ENCODE data around the gene COX19.

DNA sequence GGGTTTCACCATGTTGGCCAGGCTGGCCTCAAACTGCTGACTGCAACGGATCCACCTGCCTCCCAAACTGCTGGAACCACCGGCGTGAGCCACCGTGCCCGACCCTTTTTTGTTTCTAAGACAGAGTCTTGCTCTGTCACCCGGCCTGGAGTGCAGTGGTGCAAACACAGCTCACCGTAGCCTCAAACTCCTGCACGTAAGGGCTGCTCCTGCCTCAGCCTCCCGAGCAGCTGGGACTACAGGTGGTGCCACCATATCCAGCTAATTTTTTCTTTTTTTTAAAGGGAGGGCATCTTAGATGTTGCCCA, 57.3 kb downstream of the COX19 start:
- TF ChIP-seq, protein P1, sequence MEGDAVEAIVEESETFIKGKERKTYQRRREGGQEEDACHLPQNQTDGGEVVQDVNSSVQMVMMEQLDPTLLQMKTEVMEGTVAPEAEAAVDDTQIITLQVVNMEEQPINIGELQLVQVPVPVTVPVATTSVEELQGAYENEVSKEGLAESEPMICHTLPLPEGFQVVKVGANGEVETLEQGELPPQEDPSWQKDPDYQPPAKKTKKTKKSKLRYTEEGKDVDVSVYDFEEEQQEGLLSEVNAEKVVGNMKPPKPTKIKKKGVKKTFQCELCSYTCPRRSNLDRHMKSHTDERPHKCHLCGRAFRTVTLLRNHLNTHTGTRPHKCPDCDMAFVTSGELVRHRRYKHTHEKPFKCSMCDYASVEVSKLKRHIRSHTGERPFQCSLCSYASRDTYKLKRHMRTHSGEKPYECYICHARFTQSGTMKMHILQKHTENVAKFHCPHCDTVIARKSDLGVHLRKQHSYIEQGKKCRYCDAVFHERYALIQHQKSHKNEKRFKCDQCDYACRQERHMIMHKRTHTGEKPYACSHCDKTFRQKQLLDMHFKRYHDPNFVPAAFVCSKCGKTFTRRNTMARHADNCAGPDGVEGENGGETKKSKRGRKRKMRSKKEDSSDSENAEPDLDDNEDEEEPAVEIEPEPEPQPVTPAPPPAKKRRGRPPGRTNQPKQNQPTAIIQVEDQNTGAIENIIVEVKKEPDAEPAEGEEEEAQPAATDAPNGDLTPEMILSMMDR (conservative IDR thresholded peaks at IDR 0.05 in 1 of 2, IDR thresholded peaks at IDR 0.05 in 1 of 2; ENCODE audit: low read depth in 1 of 2, low read length in 2 of 2): no peak
- TF ChIP-seq EZH2 (IDR thresholded peaks at IDR 0.05; ENCODE audit: low read length, missing control alignments): no peak

Measured in fibroblast of lung (primary cell).